Trophoblast cell (in vitro differentiated cells and primary cell): Measurements from ENCODE around the gene ATF6.
A peak's percentile ranks its signal among the peaks of the same experiment; 100 is the strongest.

Experiments
- DNase-seq, 2 donors: peaks; one replicate each; pipeline ENCODE4 v3.0.0-alpha.2; 2016
- H2AFZ ChIP-seq: 2 replicates; pipeline ENCODE4 v1.6.1; 2013; ENCODE audit warnings: low read length, moderate library complexity, mild to moderate bottlenecking; ENCODE audit not compliant: insufficient read depth, poor library complexity
- H2AK5ac ChIP-seq: 2 replicates; pipeline ENCODE4 v1.6.1; 2013; ENCODE audit warnings: mild to moderate bottlenecking, low read length
- H2BK120ac ChIP-seq: 2 replicates; pipeline ENCODE4 v1.6.1; 2013; ENCODE audit warnings: low read length, mild to moderate bottlenecking, moderate library complexity; ENCODE audit not compliant: insufficient read depth, poor library complexity
- H2BK12ac ChIP-seq: 2 replicates; pipeline ENCODE4 v1.6.1; 2013; ENCODE audit warnings: mild to moderate bottlenecking, low read length, moderate library complexity
- H2BK5ac ChIP-seq: 2 replicates; pipeline ENCODE4 v1.6.1; 2013; ENCODE audit warnings: low read length, low read depth, moderate library complexity, mild to moderate bottlenecking; ENCODE audit not compliant: poor library complexity
- H3K14ac ChIP-seq: 2 replicates; pipeline ENCODE4 v1.6.1; 2013; ENCODE audit warnings: mild to moderate bottlenecking, low read length
- H3K18ac ChIP-seq: 2 replicates; pipeline ENCODE4 v1.6.1; 2013; ENCODE audit warnings: mild to moderate bottlenecking, low read length
- H3K23ac ChIP-seq: 2 replicates; pipeline ENCODE4 v1.6.1; 2013; ENCODE audit warnings: low read length
- H3K27ac ChIP-seq: 2 replicates; pipeline ENCODE4 v1.5.1; 2013; ENCODE audit warnings: low read depth, mild to moderate bottlenecking, inconsistent platforms, low read length, moderate library complexity
- H3K27me3 ChIP-seq: 2 replicates; pipeline ENCODE4 v1.6.1; 2013; ENCODE audit warnings: inconsistent platforms, mild to moderate bottlenecking, low read length, moderate library complexity; ENCODE audit not compliant: insufficient read depth
- H3K36me3 ChIP-seq, 2 experiments: 1 replicate in 1 of 2; 2 replicates in 1 of 2; pipeline ENCODE4 v1.6.1; 2013; ENCODE audit warnings: low read length in 2 of 2, mild to moderate bottlenecking in 2 of 2, moderate library complexity in 1 of 2; ENCODE audit not compliant: insufficient read depth in 2 of 2, control insufficient read depth in 1 of 2
- H3K4ac ChIP-seq: 2 replicates; pipeline ENCODE4 v1.6.1; 2013; ENCODE audit warnings: low read depth, mild to moderate bottlenecking, low read length, moderate library complexity
- H3K4me1 ChIP-seq, 2 experiments: 1 replicate in 1 of 2; 2 replicates in 1 of 2; pipeline ENCODE4 v1.6.1; 2013; ENCODE audit warnings: low read length in 2 of 2, mild to moderate bottlenecking in 2 of 2, moderate library complexity in 1 of 2; ENCODE audit not compliant: insufficient read depth in 2 of 2, control insufficient read depth in 1 of 2
- H3K4me2 ChIP-seq: 2 replicates; pipeline ENCODE4 v1.6.1; 2013; ENCODE audit warnings: inconsistent platforms, mild to moderate bottlenecking, low read length, moderate library complexity
- H3K4me3 ChIP-seq: 2 replicates; pipeline ENCODE4 v1.5.1; 2013; ENCODE audit warnings: mild to moderate bottlenecking, low read depth, low read length, inconsistent platforms
- H3K79me1 ChIP-seq: one replicate; pipeline ENCODE4 v1.6.1; 2013; ENCODE audit warnings: low read length
- H3K79me2 ChIP-seq: 2 replicates; pipeline ENCODE4 v1.6.1; 2013; ENCODE audit warnings: low read length, mild to moderate bottlenecking; ENCODE audit not compliant: control insufficient read depth, insufficient read depth, poor library complexity
- H3K9ac ChIP-seq: 2 replicates; pipeline ENCODE4 v1.6.1; 2013; ENCODE audit warnings: mild to moderate bottlenecking, low read length
- H3K9me3 ChIP-seq: 2 replicates; pipeline ENCODE4 v1.6.1; 2013; ENCODE audit warnings: low read depth, mild to moderate bottlenecking, control low read depth, inconsistent platforms, low read length; ENCODE audit not compliant: insufficient read depth
- H4K12ac ChIP-seq: 2 replicates; pipeline ENCODE4 v1.6.1; 2013; ENCODE audit warnings: low read depth, mild to moderate bottlenecking, low read length, moderate library complexity
- H4K8ac ChIP-seq: 2 replicates; pipeline ENCODE4 v1.6.1; 2013; ENCODE audit warnings: low read depth, mild to moderate bottlenecking, low read length, moderate library complexity
- H4K91ac ChIP-seq: one replicate; pipeline ENCODE4 v1.6.1; 2013; ENCODE audit warnings: low read depth, mild to moderate bottlenecking, low read length, moderate library complexity
- WGBS: extraction: QIAGEN DNeasy Blood & Tissue Kit; methylation state at CpG from one replicate; pipeline ENCODE4 v1.1.7; 2013; ENCODE audit warnings: missing lambda C conversion rate; ENCODE audit not compliant: insufficient read length, insufficient coverage; ENCODE audit errors: extremely low coverage; 5-methylcytosine and 5-hydroxymethylcytosine counted together

Gene ATF6

GRCh38 chr1:162000053-162000420, 233.9 kb downstream of the ATF6 start:
- Histone ChIP-seq H3K27ac (no peak overlapping the region), H3K27me3 (peaks cover 2% of the 10 kb centered on the region), H2AFZ (no peak overlapping the region), H2BK120ac (no peak overlapping the region), H2BK5ac (no peak overlapping the region), H4K91ac (no peak overlapping the region), H2AK5ac (no peak overlapping the region), H3K4me2 (no peak overlapping the region), H3K18ac (no peak overlapping the region), H3K79me1 (peaks cover 6% of the 10 kb centered on the region), H3K9ac (no peak overlapping the region), H3K23ac (no peak overlapping the region), H4K12ac (no peak overlapping the region), H3K4ac (no peak overlapping the region), H3K4me1 (peaks cover 13 to 19% of the 10 kb centered on the region in 2 experiments), H3K14ac (no peak overlapping the region), H2BK12ac (no peak overlapping the region), H3K79me2 (no peaks in the 10 kb centered on the region), H3K36me3 (no peaks in the 10 kb centered on the region), H3K9me3 (peaks cover 4% of the 10 kb centered on the region), H3K4me3 (no peak overlapping the region), H4K8ac (no peak overlapping the region)
- WGBS, result no CpG with 5 or more reads among the region's 11 CpGs
- no peak for DNase-seq

- Histone ChIP-seq H3K79me2 (no peaks in the 10 kb centered on the region), H3K9ac (no peak overlapping the region), H3K4ac (no peak overlapping the region), H3K4me3 (no peak overlapping the region), H3K18ac (no peak overlapping the region), H3K27ac (peak overlapping the region; percentile 16), H2AFZ (peak overlapping the region; percentile 5), H3K14ac (no peak overlapping the region), H3K4me1 (peaks cover 13 to 19% of the 10 kb centered on the region in 2 experiments), H2BK5ac (no peak overlapping the region), H3K27me3 (peaks cover 2% of the 10 kb centered on the region), H2BK120ac (no peak overlapping the region), H3K36me3 (no peaks in the 10 kb centered on the region), H3K79me1 (peaks cover 6% of the 10 kb centered on the region), H4K91ac (no peak overlapping the region), H3K4me2 (peak overlapping the region; percentile 15), H2BK12ac (peak overlapping the region; percentile 51), H2AK5ac (no peak overlapping the region), H3K23ac (no peak overlapping the region), H4K8ac (no peak overlapping the region), H3K9me3 (no peaks in the 10 kb centered on the region), H4K12ac (no peak overlapping the region)
- peak in 1 of 2 donors; percentile 19 for DNase-seq
- no CpG with 5 or more reads among the region's 15 CpGs for WGBS
These were observed 237.1 kb downstream of the ATF6 start for GRCh38 chr1:162003061-162003829.

- H3K23ac ChIP-seq, result no peak overlapping the region
- peaks cover 13 to 19% of the 10 kb centered on the region in 2 experiments for H3K4me1 ChIP-seq
- no CpG with 5 or more reads among the region's 5 CpGs for WGBS
- peaks cover under 1% of the 10 kb centered on the region for H3K27me3 ChIP-seq
- no peak overlapping the region for H2BK5ac ChIP-seq
- H4K91ac ChIP-seq, result no peak overlapping the region
- no peak overlapping the region for H2BK12ac ChIP-seq
- no peaks in the 10 kb centered on the region for H3K36me3 ChIP-seq
- H3K79me2 ChIP-seq, result no peaks in the 10 kb centered on the region
- no peak overlapping the region for H2AK5ac ChIP-seq
- no peak overlapping the region for H3K4me2 ChIP-seq
- no peak overlapping the region for H2BK120ac ChIP-seq
- H3K9me3 ChIP-seq, result no peaks in the 10 kb centered on the region
- no peak overlapping the region for H4K12ac ChIP-seq
- H3K9ac ChIP-seq, result no peak overlapping the region
- no peak overlapping the region for H2AFZ ChIP-seq
- H4K8ac ChIP-seq, result no peak overlapping the region
- H3K14ac ChIP-seq, result no peak overlapping the region
- peaks cover 6% of the 10 kb centered on the region for H3K79me1 ChIP-seq
- DNase-seq, result peak in 1 of 2 donors; percentile 20
- no peak overlapping the region for H3K27ac ChIP-seq
- no peak overlapping the region for H3K4me3 ChIP-seq
- no peak overlapping the region for H3K18ac ChIP-seq
- no peak overlapping the region for H3K4ac ChIP-seq
These were observed 237.7 kb downstream of the ATF6 start for GRCh38 chr1:162003830-162004215.

GRCh38 chr1:162004441-162004950, 238.4 kb downstream of the ATF6 start:
- Histone ChIP-seq H2AFZ (no peak overlapping the region), H3K4ac (no peak overlapping the region), H3K4me3 (no peak overlapping the region), H3K18ac (no peak overlapping the region), H3K4me1 (peaks cover 13 to 19% of the 10 kb centered on the region in 2 experiments), H3K9ac (no peak overlapping the region), H2AK5ac (peak overlapping the region; percentile 60), H2BK5ac (no peak overlapping the region), H3K36me3 (no peaks in the 10 kb centered on the region), H3K79me1 (peaks cover 6% of the 10 kb centered on the region), H4K12ac (no peak overlapping the region), H2BK12ac (no peak overlapping the region), H3K27me3 (no peaks in the 10 kb centered on the region), H3K23ac (no peak overlapping the region), H2BK120ac (no peak overlapping the region), H4K91ac (peak overlapping the region; percentile 60), H3K4me2 (no peak overlapping the region), H3K27ac (no peak overlapping the region), H3K9me3 (no peaks in the 10 kb centered on the region), H4K8ac (no peak overlapping the region), H3K79me2 (no peaks in the 10 kb centered on the region), H3K14ac (no peak overlapping the region)
- DNase-seq, result no peak
- WGBS, result no CpG with 5 or more reads among the region's 3 CpGs
